ENCODE data around the gene KIF17. TPM values are rescaled to one million over a fixed set of nuclear protein-coding genes. Genes with fewer than 3 reads are reported as not detected.

The KIF17 gene
- total RNA-seq = not detected

DNA sequence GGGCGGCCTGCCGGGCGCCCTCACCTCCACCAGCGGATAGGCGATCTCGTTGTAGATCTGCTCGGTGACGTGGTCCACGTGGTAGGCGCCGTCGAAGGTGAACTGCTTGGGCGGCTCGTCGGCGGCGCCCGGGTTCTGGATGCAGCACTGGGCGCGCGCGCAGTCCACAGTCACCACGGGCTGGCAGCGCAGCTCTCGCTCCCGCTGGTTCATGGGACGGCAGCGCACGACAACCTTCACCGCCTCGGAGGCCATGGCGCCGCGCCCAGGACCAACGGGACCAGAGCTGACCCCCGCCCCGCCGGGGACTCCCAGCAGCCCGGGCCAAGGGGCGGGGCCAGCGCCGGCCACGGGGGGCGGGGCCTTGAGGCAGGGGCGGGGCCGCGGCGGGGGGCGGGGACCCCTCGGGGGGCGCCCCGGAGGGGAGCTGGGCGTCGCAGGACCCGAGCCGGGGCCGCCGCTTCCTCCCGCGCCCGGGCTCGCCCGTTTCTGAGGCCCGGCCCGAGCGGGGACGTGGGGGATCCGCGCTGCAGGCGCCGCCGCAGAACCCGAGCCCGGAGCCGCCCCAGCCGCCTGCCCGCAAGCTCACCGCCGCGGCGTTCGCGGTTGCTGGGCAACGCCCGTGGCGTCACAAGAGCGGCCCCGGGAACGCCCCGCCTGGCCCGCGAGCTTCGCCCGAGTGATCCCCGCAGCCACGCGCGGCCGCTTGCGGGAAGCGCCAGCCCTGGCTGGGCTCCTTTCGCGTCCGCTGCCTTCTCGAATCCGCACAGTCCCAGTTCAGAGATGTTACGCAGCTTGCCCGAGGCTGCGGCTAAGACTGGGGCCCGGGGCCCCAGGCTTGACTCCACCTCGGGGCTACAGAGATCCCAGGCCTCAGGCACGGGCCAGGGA, at the start of gene KIF17:
Gene KIF17, minus strand, starts transcription at position 556 of the 891 bp plus-strand sequence. Its CDS starts 301 bp downstream, at position 255.
- no peak within 1 kb of the TSS for H3K27ac Mint-ChIP-seq
- peaks cover 11% of the 10 kb centered on the region for H3K4me1 Mint-ChIP-seq
- H3K9me3 Mint-ChIP-seq (ENCODE audit: low read depth) = no peaks in the 10 kb centered on the region
- CTCF ChIA-PET = interaction anchor here (1.2 kb wide), 3 partner anchors 21 to 482 kb away, joined by 3 read pairs; no protein-coding TSS in a partner anchor
- peaks cover 49% of the 10 kb centered on the region for H3K27me3 Mint-ChIP-seq
- ATAC-seq (peak; percentile 65), DNase-seq (peak; percentile 59)
- no peaks in the 10 kb centered on the region for H3K36me3 Mint-ChIP-seq
- peak within 1 kb of the TSS; percentile 36 for H3K4me3 Mint-ChIP-seq

DNA sequence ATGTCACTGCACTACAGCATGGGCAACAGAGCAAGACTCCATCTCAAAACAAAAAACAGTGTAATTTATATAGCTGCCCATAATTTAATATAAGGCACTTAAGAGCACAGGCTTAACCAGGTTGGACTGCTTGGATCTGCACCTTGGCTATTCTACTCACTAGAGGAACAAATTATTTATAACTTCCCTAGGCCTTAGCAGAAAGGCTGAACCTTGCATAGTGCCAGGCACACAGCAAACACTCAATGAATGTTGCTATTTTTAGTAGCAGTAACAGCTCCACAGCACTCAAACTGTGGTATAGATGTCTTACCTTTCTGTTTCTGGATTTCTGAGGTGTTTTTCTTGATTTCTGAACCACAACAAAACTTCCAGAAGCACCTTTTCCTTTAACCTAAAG, 49.5 kb upstream of the KIF17 start:
- no peak for ATAC-seq
- H3K36me3 Mint-ChIP-seq = peaks cover 57% of the 10 kb centered on the region

DNA sequence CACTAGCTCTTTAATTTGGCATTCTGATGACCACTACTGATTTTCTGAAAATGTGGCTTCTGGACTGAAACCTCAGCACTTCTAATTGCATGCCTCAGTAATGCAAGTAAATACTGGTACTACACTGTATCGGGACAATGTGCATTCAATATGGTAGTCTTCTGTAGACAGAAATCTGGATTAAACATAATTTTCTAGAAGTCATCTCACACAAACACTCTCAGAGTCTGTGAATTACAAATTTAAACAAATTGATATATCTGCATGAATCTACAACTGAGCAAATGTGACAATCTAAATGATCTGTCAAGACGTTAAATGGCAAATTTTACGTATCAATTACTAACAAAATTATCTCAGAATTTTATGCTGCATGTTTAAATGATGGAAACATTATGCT, 45.6 kb upstream of the KIF17 start:
- H3K4me1 Mint-ChIP-seq = no peaks in the 10 kb centered on the region
- no peak for ATAC-seq
- DNase-seq = no peak
- H3K9me3 Mint-ChIP-seq (ENCODE audit: low read depth) = no peaks in the 10 kb centered on the region
- H3K4me3 Mint-ChIP-seq = no peak overlapping the region
- H3K36me3 Mint-ChIP-seq = peaks cover 62% of the 10 kb centered on the region
- H3K27ac Mint-ChIP-seq = no peak overlapping the region
- H3K27me3 Mint-ChIP-seq = no peaks in the 10 kb centered on the region
- CTCF ChIA-PET = interaction anchor here (0.7 kb wide), 1 partner anchor 22 kb away, joined by 3 read pairs; no protein-coding TSS in a partner anchor

More for the DNA sequence above, 49.5 kb upstream of the KIF17 start:
- CTCF ChIA-PET = interaction anchor here (0.8 to 1.3 kb wide), 2 partner anchors 17 to 34 kb away, joined by 3 to 5 read pairs; partner anchors contain the start of gene SH2D5
- DNase-seq = no peak
- H3K9me3 Mint-ChIP-seq (ENCODE audit: low read depth) = no peaks in the 10 kb centered on the region
- no peaks in the 10 kb centered on the region for H3K4me1 Mint-ChIP-seq
- no peaks in the 10 kb centered on the region for H3K27me3 Mint-ChIP-seq
- H3K4me3 Mint-ChIP-seq = no peak overlapping the region
- H3K27ac Mint-ChIP-seq = no peak overlapping the region

DNA sequence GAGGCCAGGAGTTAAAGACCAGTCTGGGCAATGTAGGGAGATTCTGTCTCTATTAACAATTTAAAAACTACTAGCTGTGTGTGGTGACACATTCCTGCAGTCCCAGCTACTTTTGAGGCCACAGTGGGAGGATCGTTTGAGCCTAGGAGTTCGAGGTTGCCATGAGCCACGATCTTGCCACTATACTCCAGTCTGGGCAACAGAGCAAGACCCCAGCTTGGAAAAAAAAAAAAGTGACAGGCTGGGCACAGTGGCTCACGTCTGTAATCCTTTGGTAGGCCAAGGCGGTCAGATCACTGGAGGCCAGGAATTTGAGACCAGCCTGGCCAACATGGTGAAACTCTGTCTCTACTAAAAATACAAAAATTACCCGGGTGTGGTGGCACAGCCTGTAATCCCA, 42.5 kb upstream of the KIF17 start:
- DNase-seq (no peak), ATAC-seq (no peak)
- CTCF ChIA-PET = no interaction called here
- H3K4me1 Mint-ChIP-seq = no peaks in the 10 kb centered on the region
- H3K9me3 Mint-ChIP-seq (ENCODE audit: low read depth) = no peaks in the 10 kb centered on the region
- H3K27me3 Mint-ChIP-seq = no peaks in the 10 kb centered on the region
- no peak overlapping the region for H3K27ac Mint-ChIP-seq
- H3K36me3 Mint-ChIP-seq = peaks cover 71% of the 10 kb centered on the region
- H3K4me3 Mint-ChIP-seq = no peak overlapping the region

DNA sequence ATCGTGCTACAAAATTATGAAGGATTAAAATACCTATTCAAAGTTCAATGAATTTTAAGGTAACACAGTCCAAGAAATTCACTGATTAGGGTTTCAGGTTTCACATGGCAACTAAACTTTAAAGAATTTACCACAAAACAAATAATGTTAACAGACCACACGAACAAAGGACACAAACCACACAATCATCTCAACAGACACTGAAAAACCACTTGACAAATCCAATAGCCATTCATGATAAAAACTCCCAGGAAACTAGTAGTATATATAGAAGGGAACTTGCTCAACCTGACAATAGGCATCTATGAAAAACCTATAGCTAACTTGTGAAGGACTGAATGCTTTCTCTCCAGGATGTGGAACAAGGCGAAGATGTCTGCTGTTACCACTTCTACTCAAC, 35.8 kb upstream of the KIF17 start:
- Mint-ChIP-seq H3K9me3 (ENCODE audit: low read depth) (no peaks in the 10 kb centered on the region), H3K36me3 (peaks cover 48% of the 10 kb centered on the region), H3K4me1 (peaks cover 6% of the 10 kb centered on the region), H3K4me3 (no peak overlapping the region), H3K27ac (peak overlapping the region; percentile 33), H3K27me3 (no peaks in the 10 kb centered on the region)
- CTCF ChIA-PET = no interaction called here
- DNase-seq = no peak
- ATAC-seq = no peak

DNA sequence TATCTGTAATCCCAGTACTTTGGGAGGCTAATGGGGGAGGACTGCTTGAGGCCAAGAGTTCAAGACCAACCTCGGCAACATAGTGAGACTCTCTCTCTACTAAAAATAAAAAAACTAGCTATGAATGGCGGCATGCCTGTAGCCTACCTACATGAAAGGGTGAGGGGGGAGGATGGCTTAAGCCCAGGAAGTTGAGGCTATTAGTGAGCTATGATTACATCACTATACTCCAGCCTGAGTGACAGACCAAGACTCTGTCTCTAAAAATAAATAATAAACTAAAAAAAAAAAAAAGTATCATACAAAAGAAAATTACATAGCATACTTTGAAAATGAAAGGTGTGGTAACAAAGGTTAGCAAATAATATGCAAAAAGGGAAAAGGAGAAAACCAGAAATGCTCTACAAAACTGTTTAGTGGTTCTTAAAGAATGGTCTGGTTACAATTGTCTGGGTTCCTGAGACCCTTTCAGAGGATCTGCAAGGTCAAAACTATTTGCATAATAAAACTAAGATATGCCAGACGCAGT, 33.7 kb upstream of the KIF17 start:
- CTCF ChIA-PET = no interaction called here
- no peak overlapping the region for H3K4me3 Mint-ChIP-seq
- H3K4me1 Mint-ChIP-seq = peaks cover 6% of the 10 kb centered on the region
- no peak for ATAC-seq
- H3K27ac Mint-ChIP-seq = no peak overlapping the region
- H3K27me3 Mint-ChIP-seq = no peaks in the 10 kb centered on the region
- H3K36me3 Mint-ChIP-seq = peaks cover 47% of the 10 kb centered on the region
- no peaks in the 10 kb centered on the region for H3K9me3 Mint-ChIP-seq (ENCODE audit: low read depth)
- DNase-seq = no peak

DNA sequence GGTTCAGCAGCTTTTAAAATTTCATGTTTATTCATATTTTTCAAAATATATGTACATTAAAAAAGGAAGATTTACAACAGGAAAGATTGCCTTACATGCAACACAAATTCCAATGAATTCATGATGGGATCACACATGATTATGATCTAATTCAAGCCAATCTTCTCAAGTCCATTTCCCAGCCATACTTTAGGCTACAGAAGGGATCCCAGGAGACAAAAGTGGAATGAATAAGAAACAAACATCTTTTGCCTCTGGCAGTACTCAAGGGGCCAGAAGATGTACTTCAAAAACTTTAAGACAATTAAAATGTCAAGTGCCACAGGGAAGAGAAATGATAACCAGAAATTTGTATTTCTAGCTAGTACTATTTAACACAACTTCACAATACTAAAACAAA, 24.9 kb upstream of the KIF17 start:
- Mint-ChIP-seq H3K9me3 (ENCODE audit: low read depth) (no peaks in the 10 kb centered on the region), H3K27ac (no peak overlapping the region), H3K36me3 (peaks cover 48% of the 10 kb centered on the region)

DNA sequence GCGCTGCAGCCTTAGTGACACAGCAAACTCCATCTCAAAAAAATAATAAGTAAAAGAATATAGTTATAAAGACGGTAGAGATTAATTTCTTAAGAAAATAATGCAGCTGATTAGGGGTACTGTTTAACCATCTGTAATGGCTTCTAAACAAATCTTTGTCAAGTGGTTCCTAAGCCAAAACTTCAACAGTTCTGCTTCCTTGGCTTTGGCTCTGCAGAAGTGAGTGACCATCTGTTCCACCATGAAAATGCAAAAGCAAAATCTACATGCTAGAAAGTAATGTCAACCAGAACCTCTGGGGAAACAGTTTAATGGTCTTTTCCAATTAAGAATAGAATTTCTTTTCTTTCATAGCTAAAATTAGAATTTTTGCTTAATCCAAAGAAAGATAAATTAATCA, 23.0 kb upstream of the KIF17 start:
- Mint-ChIP-seq H3K9me3 (ENCODE audit: low read depth) (no peaks in the 10 kb centered on the region), H3K4me1 (no peaks in the 10 kb centered on the region), H3K27ac (no peak overlapping the region), H3K4me3 (no peak overlapping the region), H3K36me3 (peaks cover 40% of the 10 kb centered on the region), H3K27me3 (no peaks in the 10 kb centered on the region)
- no peak for ATAC-seq
- DNase-seq = no peak
- CTCF ChIA-PET = no interaction called here

More for the DNA sequence above, 24.9 kb upstream of the KIF17 start:
- Mint-ChIP-seq H3K27me3 (no peaks in the 10 kb centered on the region), H3K4me1 (no peaks in the 10 kb centered on the region), H3K4me3 (no peak overlapping the region)
- CTCF ChIA-PET = no interaction called here
- DNase-seq = no peak
- no peak for ATAC-seq

DNA sequence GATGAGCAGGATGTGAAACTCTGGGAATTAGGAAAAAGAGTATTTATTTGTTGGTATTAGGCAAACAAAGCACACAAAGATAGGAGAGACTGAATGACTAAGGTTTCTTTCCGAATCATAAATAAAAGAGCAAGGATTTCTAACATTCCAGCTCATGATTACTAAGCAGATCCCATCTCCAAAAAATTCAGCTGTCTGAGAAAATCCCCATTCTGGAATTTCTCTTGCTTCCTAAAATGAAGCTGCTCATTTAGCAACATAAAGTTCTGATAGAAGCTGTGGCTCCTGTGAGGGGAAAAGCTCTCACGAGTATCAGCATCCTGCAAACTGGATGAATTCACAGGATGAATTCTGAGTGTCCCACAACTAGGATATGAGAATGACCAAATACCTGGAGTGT, 21.4 kb upstream of the KIF17 start:
- DNase-seq = no peak
- CTCF ChIA-PET = interaction anchor here (0.6 kb wide), 1 partner anchor 65 kb away, joined by 3 read pairs; no protein-coding TSS in a partner anchor
- no peak for ATAC-seq
- H3K27me3 Mint-ChIP-seq = no peaks in the 10 kb centered on the region
- no peak overlapping the region for H3K27ac Mint-ChIP-seq
- no peak overlapping the region for H3K4me3 Mint-ChIP-seq
- peaks cover 32% of the 10 kb centered on the region for H3K36me3 Mint-ChIP-seq
- no peaks in the 10 kb centered on the region for H3K9me3 Mint-ChIP-seq (ENCODE audit: low read depth)
- no peaks in the 10 kb centered on the region for H3K4me1 Mint-ChIP-seq

DNA sequence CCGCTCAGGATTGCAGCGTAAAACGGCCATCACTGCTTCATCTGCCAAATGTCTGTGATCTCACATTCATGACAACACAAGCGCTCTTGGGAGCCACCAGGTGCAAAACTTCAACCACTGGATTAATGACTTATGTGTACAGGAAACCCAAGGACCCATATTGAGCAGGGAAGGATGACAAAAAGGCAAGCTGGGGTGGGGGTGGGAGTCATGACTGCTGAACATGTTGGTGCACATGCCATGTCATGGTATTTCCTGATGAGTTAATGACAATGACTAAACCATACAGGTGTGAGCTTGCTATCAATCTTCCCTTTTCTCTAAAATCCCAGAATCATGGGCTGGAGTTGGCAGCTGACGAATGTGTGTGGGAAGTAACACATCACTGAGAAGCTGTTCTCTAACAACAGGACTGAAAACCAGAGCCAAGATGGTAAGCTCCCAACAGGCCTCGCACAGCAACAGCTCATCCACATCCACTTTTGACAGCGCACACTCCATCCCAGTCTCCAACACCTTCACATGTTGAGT, 17.8 kb upstream of the KIF17 start:
- Mint-ChIP-seq H3K27ac (no peak overlapping the region), H3K4me1 (peaks cover 17% of the 10 kb centered on the region), H3K4me3 (no peak overlapping the region), H3K9me3 (ENCODE audit: low read depth) (no peaks in the 10 kb centered on the region), H3K36me3 (peaks cover 13% of the 10 kb centered on the region), H3K27me3 (peaks cover 16% of the 10 kb centered on the region)
- DNase-seq (no peak), ATAC-seq (no peak)
- CTCF ChIA-PET = no interaction called here

DNA sequence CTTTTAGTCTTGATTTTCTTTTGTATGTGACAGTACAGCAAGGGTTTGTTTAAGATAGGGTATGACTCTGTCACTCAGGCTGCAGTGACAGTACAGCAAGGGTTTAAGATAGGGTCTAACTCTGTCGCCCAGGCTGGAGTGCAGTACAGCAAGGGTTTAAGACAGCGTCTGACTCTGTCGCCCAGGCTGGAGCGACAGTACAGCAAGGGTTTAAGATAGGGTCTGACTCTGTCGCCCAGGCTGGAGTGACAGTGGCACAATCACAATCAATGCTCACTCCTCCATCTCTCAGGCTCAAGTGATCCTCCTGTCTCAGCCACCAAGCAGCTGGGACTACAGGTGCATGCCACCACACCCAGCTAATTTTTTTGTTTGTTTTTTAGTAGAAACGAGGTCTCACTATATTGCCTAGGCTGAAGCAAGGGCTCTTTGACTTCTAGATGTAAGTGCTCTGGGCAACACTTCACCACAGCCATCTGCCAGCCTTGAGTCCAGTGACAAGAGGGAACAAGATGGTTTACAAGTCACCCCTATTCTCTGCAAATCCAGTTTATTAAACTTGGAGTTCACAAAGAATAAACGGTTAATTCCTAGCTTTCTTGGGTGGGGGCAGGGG, 15.7 kb upstream of the KIF17 start:
- Mint-ChIP-seq H3K4me1 (peaks cover 20% of the 10 kb centered on the region), H3K4me3 (peak overlapping the region; percentile 79), H3K27ac (no peak overlapping the region), H3K36me3 (peaks cover 10% of the 10 kb centered on the region), H3K27me3 (peaks cover 38% of the 10 kb centered on the region), H3K9me3 (ENCODE audit: low read depth) (no peaks in the 10 kb centered on the region)
- CTCF ChIA-PET = interaction anchor here (1.0 to 4.3 kb wide), 8 partner anchors 10 to 461 kb away, joined by 3 to 22 read pairs (median 4); partner anchors contain the start of gene HP1BP3
- ATAC-seq = no peak
- no peak for DNase-seq

DNA sequence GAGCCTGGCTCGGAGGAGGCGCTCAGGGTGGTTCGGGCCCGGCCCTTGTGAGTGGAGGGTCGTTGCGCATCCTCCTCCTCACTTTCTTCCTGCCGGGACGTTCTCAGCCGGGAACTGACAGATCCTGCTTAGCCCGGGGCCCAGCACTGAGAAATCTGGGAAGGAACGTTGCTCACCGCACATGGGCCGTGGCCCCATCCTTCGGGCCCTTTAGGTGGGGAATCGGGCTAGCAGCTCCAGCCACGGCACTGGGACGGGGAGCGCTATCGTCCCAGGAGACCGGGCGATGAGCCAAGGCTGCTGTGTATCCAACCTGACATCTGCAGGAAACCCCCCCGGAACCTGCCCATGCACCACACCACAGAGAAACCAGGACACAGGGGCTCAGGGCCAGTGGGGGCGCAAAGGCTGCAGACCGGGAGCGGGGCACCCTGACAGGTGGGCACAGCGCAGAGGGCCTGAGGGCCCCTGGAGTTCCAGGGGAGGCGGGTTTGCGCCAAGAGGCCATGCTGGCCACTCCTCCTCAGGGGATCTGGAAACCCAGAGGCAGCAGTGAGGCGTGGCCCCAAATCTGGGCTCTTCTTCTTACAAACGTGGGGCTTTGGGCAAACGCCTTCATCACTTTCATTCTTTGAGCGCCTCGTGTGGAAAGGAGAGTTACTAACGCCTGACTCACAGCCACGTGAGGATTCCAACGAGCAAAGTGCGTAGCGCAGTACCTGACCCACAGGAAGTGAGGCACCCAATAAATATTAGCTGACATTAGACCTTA, 15.0 kb upstream of the KIF17 start, which contains the start of gene SH2D5:
Gene SH2D5, minus strand, starts transcription at position 116 of the 772 bp plus-strand sequence. CDS start 4,659 bp downstream, outside the sequence.
- H3K4me1 Mint-ChIP-seq = peaks cover 20% of the 10 kb centered on the region
- CTCF ChIA-PET = interaction anchor here (1.1 to 4.3 kb wide), 7 partner anchors 11 to 462 kb away, joined by 3 to 22 read pairs (median 4); partner anchors contain the start of gene HP1BP3
- H3K9me3 Mint-ChIP-seq (ENCODE audit: low read depth) = no peaks in the 10 kb centered on the region
- no peak within 1 kb of the TSS for H3K27ac Mint-ChIP-seq
- ATAC-seq (peak; percentile 74), DNase-seq (peak; percentile 84)
- peak within 1 kb of the TSS; percentile 79 for H3K4me3 Mint-ChIP-seq
- H3K36me3 Mint-ChIP-seq = peaks cover 5% of the 10 kb centered on the region
- H3K27me3 Mint-ChIP-seq = peaks cover 43% of the 10 kb centered on the region
